HG03342 (cell line): ENCODE results near the gene RSPH9.
A peak's percentile ranks its signal among the peaks of the same experiment; 100 is the strongest.
"Not testable (repeated sequence)": the region's sequence is repeated elsewhere in the genome, so short reads cannot be mapped to it uniquely, and the experiment has no call there.

Experiments used
- ATAC-seq: cut with Tn5 transposase; IDR thresholded peaks from one replicate; pipeline ENCODE4 v1.9.1; 2021; ENCODE audit warnings: mild to moderate bottlenecking, moderate library complexity; ENCODE audit not compliant: unreplicated experiment

Gene RSPH9

DNA sequence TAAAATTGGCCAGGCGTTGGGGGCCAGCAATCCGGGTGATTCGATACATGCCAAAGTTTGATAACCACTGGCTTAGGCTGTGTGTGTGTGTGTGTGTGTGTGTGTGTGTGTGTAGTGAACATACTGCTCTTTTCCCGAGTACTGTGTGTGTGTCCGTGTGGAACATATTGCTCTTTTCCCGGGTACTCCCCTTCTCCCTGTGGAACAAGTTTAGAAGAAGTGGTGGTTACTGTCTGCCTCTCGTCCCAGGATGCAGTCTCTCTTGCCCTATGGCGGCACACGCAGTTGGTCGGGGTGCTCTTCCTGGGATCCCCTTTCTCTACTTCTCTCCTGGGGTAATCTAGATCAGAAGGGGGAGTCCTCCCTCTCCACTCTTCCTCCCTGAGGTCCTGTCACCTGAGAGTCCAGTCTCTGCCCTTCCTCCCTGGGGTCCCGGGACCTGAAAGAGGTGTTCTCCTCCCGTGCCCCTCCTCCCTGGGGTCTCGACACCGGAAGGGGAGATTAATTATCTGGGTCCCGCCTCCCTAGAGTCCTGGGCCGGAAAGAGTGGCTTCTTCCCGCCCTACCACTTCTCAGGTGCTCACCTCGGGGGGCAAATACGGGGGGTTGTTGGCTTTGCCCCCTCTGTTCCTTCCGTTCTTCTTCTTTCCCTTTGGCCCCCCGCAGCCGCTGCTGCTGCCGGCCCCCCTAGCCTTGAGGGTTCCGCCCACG, 16.3 kb upstream of the RSPH9 start:
- no peak for ATAC-seq

GRCh38 chr6:43629104-43629504, 15.7 kb upstream of the RSPH9 start, which contains the start of gene GTPBP2:
GTPBP2 (minus strand) TSS chr6:43629264; CDS start chr6:43629162, 102 bp downstream.
- ATAC-seq: peak; percentile 81

- peak; percentile 68 for ATAC-seq
Measured at GRCh38 chr6:43629505-43630300, 15.1 kb upstream of the RSPH9 start.

GRCh38 chr6:43630980-43631619, 13.7 kb upstream of the RSPH9 start:
- no peak for ATAC-seq

GRCh38 chr6:43633002-43633401, 11.8 kb upstream of the RSPH9 start:
- ATAC-seq: not testable (repeated sequence)

DNA sequence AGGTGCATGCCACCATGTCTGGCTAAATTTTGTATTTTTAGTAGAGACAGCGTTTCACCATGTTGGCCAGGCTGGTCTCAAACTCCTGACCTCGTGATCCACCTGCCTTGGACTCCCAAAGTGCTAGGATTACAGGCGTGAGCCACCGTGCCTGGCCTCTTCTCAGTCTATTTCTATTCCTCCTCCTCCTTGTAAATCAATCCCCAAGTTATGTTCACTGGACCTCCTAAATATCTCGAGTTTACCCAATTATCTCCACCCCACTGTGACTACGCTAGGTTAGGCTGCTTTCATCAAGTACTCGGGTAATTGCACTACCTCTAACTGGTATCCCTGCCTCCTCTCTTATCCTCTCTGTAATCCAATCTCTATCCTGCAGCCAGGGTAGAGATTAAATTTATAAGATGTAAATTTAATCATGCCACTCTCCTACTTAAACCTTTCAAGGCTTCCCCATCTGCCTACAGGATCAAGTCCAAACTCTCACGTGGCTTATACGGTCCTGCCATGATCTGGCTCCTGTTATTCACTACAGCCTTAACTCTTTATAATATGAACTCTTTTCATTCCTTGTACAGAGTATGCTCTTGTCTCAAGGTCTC, 10.0 kb upstream of the RSPH9 start:
- no peak for ATAC-seq

DNA sequence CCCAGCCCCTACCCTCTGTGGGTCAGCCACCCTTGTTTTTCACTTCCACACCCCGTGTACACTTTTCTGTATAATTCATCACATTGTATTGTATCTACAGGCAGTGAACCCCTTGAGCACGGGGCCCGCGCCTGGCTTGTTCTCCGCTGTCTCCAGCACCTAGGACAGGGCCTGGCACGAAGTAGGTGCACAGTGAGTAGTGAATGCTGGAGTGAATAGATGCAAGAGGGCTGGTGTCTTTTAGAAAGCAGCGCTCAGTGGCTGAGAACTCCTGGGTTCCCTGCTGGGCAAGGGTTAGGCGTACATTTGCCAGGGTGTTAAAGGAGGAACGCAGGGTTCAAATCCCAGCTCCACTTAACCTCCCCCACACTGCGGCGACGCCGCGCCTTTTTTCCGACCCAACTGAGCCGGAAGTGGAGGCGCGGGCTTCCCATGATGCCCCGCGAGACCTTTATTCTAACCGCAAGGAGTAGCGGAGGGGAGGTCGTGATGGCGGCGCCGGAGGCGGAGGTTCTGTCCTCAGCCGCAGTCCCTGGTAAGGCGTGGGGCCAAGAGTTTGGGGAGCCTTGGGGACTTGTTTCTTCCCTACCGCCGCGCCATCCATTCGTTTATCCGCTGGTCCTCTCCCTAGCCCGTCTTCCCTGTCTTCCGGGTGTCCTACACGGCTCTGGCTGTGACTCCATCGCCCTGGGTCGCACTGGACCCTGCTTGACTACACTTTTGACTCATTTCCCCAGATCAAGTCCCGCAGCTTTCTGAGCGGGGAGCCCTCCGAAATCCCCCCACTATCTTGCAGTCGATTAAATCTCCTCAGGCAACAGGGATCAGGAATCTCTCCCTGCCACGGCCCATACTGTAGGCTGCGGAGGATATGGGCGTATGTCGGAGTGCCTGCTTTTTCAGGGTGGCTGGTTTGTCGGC, 9.2 kb upstream of the RSPH9 start, which contains the start of gene MAD2L1BP:
Gene MAD2L1BP (plus strand): TSS at position 454 of the 921 bp plus-strand sequence. CDS start 36 bp downstream, at position 490.
- peak; percentile 89 for ATAC-seq

DNA sequence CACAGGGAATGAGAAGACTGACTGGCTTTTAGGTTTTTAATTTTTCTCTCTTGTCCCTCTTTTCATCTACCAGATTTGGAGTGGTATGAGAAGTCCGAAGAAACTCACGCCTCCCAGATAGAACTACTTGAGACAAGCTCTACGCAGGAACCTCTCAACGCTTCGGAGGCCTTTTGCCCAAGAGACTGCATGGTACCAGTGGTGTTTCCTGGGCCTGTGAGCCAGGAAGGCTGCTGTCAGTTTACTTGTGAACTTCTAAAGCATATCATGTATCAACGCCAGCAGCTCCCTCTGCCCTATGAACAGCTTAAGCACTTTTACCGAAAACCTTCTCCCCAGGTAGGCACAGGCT, 8.6 kb upstream of the RSPH9 start:
- peak; percentile 11 for ATAC-seq

DNA sequence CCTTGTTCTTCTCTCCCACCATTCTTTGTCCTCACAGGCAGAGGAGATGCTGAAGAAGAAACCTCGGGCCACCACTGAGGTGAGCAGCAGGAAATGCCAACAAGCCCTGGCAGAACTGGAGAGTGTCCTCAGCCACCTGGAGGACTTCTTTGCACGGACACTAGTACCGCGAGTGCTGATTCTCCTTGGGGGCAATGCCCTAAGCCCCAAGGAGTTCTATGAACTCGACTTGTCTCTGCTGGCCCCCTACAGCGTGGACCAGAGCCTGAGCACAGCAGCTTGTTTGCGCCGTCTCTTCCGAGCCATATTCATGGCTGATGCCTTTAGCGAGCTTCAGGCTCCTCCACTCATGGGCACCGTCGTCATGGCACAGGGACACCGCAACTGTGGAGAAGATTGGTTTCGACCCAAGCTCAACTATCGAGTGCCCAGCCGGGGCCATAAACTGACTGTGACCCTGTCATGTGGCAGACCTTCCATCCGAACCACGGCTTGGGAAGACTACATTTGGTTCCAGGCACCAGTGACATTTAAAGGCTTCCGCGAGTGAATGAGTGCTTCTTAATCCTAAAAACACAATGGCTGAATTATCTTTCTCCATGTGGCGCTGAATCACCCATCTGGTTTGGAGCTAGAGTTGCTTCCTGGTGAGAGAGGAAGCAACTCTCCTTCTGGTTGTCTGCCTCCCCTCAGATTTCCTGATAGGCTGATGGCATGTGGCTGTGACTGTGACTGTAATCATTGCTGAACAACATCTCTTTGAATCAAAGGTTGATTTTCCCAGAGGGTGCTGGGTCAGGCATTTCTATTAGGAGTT, 4.6 kb upstream of the RSPH9 start:
- ATAC-seq: no peak

DNA sequence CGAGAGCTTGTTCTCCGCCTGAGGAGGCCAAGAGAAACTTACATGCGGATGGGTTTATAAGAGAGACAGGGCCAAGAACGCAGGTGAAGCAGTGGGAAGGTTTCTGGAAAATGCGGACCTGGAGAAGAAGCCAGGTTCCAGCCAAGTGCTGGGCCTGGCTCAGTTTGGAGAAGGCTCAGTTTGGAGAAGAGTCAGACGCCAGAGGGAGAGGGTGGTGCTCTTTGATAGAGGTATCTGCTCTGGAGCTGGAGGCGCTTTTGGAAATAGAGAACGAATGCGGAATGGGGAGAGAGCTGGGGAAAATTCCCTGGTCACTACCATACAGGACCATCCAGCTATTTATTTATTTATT, 753 bp downstream of the RSPH9 start:
- no peak for ATAC-seq

DNA sequence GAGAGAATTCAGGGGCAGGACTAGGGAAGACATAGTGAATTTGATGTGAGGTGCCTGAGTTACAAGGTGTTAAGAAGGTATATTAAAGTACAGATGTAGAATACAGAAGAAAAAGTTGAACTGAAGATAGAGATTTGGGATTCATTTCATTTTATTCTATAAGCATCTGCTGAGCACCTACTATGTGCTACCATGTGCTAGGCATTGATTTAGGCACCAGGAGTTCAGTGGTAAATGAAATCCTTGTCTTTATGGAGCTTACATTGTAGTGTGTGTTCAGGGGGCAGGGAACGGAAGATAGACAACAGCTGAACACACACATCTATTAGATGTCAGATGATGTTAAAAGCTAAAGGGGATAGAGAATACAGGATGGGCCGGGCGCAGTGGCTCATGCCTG, 2.8 kb downstream of the RSPH9 start:
- ATAC-seq: no peak

- ATAC-seq: no peak
Measured at GRCh38 chr6:43648248-43648647, 3.4 kb downstream of the RSPH9 start.

DNA sequence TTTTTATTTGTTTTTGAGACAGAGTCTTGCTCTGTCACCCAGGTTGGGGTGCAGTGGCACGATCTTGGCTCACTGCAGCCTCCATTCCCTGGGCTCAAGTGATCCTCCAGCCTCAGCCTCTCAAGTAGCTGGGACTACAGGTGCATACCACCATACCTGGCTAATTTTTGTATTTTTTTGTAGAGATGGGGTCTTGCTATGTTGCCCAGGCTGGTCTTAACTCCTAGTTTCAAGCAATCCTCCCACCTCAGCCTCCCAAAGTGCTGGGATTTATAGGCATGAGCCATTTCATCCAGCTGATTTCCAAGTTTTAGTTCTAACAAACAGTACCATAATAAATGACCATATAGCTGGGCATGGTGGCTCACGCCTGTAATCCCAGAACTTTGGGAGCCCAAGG, 8.0 kb downstream of the RSPH9 start:
- not testable (repeated sequence) for ATAC-seq

GRCh38 chr6:43657221-43657802, 12.5 kb downstream of the RSPH9 start:
- no peak for ATAC-seq

DNA sequence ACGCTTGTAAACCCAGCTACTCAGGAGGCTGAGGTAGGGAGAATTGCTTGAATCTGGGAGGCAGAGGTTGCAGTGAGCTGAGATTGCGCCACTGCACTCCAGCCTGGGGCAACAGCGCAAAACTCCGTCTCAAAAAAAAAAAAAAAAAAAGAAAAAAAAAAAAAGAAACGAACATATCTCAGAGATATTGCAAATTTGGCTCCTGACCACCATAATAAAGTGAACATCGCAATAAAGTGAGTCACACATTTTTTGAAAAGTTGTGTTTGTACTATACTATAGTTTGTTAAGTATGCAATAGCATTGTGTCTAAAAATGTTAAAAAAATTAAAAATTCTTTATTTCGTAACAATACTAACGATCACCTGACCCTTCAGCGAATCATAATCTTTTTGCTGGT, 13.3 kb downstream of the RSPH9 start:
- ATAC-seq: no peak

- not testable (repeated sequence) for ATAC-seq
Measured at GRCh38 chr6:43662948-43663347, 18.1 kb downstream of the RSPH9 start.

GRCh38 chr6:43665376-43665775, 20.5 kb downstream of the RSPH9 start:
- no peak for ATAC-seq

GRCh38 chr6:43666196-43666920, 21.5 kb downstream of the RSPH9 start:
- ATAC-seq: no peak
